SU-DHL-6 (cell line): Measurements from ENCODE around the gene TUBA1A.
"Not testable (repeated sequence)": the region's sequence is repeated elsewhere in the genome, so short reads cannot be mapped to it uniquely, and the experiment has no call there.

ENCODE experiments used
- H2AFZ ChIP-seq: fragments of 200-600 bp; sonication (generic); 2 replicates; pipeline ENCODE4 v1.6.1; 2014; ENCODE audit warnings: low read depth, mild to moderate bottlenecking, moderate library complexity, mixed read lengths, antibody characterized with exemption, low read length; ENCODE audit not compliant: severe bottlenecking
- H3F3A ChIP-seq: fragments of 200-600 bp; shearing (Covaris generic); 2 replicates; pipeline ENCODE4 v1.6.0; 2016; ENCODE audit warnings: antibody characterized with exemption, mild to moderate bottlenecking; ENCODE audit not compliant: insufficient read depth
- H3K27ac ChIP-seq: fragments of 200-600 bp; sonication (generic); 2 replicates; pipeline ENCODE4 v1.5.1; 2016; ENCODE audit warnings: low read depth, mild to moderate bottlenecking, low read length, moderate library complexity, mixed read lengths
- H3K27me3 ChIP-seq: fragments of 200-600 bp; sonication (generic), shearing (Covaris generic); 2 replicates; pipeline ENCODE4 v1.6.0; 2014; ENCODE audit warnings: mild to moderate bottlenecking, low read length
- H3K36me3 ChIP-seq: fragments of 200-600 bp; sonication (generic); 2 replicates; pipeline ENCODE4 v1.6.1; 2014; ENCODE audit warnings: mild to moderate bottlenecking, low read length, mixed read lengths
- H3K4me2 ChIP-seq: fragments of 300-600, 200-600 bp; shearing (Covaris generic), sonication (generic); 2 replicates; pipeline ENCODE4 v1.6.0; 2014; ENCODE audit warnings: low read length, low read depth, mild to moderate bottlenecking; ENCODE audit not compliant: poor library complexity, severe bottlenecking
- H3K4me3 ChIP-seq: fragments of 200-600 bp; sonication (generic); 2 replicates; pipeline ENCODE4 v1.5.1; 2014; ENCODE audit warnings: antibody characterized with exemption, low read length, mild to moderate bottlenecking, mixed read lengths; ENCODE audit not compliant: insufficient read depth, poor library complexity, severe bottlenecking
- H3K79me2 ChIP-seq: fragments of 200-600 bp; sonication (generic); 2 replicates; pipeline ENCODE4 v1.6.1; 2014; ENCODE audit warnings: mild to moderate bottlenecking, low read length, moderate library complexity; ENCODE audit not compliant: insufficient read depth
- H3K9ac ChIP-seq: fragments of 200-600 bp; sonication (generic); 2 replicates; pipeline ENCODE4 v1.7.0; 2014; ENCODE audit warnings: mild to moderate bottlenecking, low read length
- H3K9me2 ChIP-seq: fragments of 200-600 bp; sonication (generic); replicated peaks from 2 replicates; pipeline ENCODE4 v1.6.1; 2014; ENCODE audit warnings: low read length; ENCODE audit not compliant: insufficient read depth
- H3K9me3 ChIP-seq: fragments of 200-600 bp; sonication (generic); 2 replicates; pipeline ENCODE4 v1.6.1; 2014; ENCODE audit warnings: low read length, mixed read lengths; ENCODE audit not compliant: insufficient read depth
- H4K20me1 ChIP-seq: fragments of 200-600 bp; sonication (generic); 2 replicates; pipeline ENCODE4 v1.6.1; 2014; ENCODE audit warnings: low read depth, mild to moderate bottlenecking, antibody characterized with exemption, low read length, moderate library complexity, mixed read lengths
- EZH2phosphoT487 ChIP-seq: fragments of 200-600 bp; sonication (generic), shearing (Covaris generic); conservative IDR thresholded peaks from 2 replicates; pipeline ENCODE4 v1.6.1; 2018; ENCODE audit warnings: mild to moderate bottlenecking, antibody characterized with exemption, low read length, moderate library complexity, mixed read lengths
- TF ChIP-seq, protein P1 (sequence below): fragments of 200-600 bp; sonication (generic); IDR thresholded peaks from one replicate; pipeline ENCODE4 v1.5.1; 2017; ENCODE audit warnings: antibody characterized with exemption, mild to moderate bottlenecking, low read length, moderate library complexity; ENCODE audit not compliant: insufficient read depth, poor library complexity, severe bottlenecking

TUBA1A gene

DNA sequence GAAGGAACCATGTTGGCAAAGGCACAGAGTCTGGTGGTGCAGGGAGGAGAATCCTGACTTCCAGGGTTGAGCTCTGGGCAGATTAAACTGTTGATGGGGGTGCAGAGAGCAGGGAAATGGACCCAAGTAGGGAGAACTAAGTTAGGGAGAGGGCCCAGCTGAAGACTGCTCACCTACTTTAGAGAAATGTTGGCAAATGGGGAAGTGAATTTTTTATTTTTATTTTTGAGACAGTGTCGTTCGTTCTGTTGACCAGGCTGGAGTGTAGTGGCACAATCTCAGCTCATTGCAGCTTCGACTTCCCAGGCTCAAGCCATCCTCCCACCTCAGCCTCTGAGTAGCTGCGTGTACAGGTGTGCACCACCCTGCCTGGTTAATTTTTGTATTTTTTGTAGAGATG, 32.1 kb upstream of the TUBA1A start:
- H2AFZ ChIP-seq = no peak overlapping the region

DNA sequence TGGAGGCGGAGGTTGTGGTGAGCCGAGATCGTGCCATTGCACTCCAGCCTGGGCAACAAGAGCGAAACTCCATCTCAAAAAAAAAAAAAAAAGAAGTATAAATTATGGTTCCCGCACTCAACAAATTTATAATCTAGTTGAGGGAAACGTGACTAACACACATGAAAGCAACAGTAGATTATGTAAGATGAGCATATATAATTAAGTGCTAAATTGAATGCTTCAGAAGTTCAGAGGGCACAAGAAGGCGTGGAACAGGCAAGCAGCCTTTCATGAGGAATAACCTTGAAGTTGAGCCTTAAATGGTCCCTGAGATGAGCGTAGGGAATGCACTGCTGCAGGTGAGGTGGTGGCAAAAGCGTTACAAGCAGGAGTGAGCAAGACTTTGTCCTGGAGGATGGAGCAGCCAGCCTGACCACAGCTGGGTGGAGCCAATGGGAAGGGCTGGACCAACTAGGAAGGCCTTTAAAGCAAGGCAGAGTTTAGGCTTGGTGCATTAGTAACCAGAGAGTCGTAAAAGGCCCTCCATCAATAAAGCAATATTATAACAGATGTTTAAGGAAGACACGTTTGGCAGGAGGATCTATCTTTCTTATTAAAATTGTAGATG, 30.6 kb upstream of the TUBA1A start:
- no peak overlapping the region for H3K27ac ChIP-seq
- H3K27me3 ChIP-seq = no peaks in the 10 kb centered on the region
- no peaks in the 10 kb centered on the region for H3K79me2 ChIP-seq
- TF ChIP-seq, protein P1, sequence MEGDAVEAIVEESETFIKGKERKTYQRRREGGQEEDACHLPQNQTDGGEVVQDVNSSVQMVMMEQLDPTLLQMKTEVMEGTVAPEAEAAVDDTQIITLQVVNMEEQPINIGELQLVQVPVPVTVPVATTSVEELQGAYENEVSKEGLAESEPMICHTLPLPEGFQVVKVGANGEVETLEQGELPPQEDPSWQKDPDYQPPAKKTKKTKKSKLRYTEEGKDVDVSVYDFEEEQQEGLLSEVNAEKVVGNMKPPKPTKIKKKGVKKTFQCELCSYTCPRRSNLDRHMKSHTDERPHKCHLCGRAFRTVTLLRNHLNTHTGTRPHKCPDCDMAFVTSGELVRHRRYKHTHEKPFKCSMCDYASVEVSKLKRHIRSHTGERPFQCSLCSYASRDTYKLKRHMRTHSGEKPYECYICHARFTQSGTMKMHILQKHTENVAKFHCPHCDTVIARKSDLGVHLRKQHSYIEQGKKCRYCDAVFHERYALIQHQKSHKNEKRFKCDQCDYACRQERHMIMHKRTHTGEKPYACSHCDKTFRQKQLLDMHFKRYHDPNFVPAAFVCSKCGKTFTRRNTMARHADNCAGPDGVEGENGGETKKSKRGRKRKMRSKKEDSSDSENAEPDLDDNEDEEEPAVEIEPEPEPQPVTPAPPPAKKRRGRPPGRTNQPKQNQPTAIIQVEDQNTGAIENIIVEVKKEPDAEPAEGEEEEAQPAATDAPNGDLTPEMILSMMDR = no peak
- no peak for TF ChIP-seq EZH2phosphoT487
- H2AFZ ChIP-seq = no peak overlapping the region
- no peaks in the 10 kb centered on the region for H4K20me1 ChIP-seq
- no peak overlapping the region for H3K4me2 ChIP-seq
- H3K4me3 ChIP-seq = no peak overlapping the region
- no peak overlapping the region for H3K9ac ChIP-seq
- H3K9me2 ChIP-seq = no peaks in the 10 kb centered on the region
- H3K36me3 ChIP-seq = no peaks in the 10 kb centered on the region
- no peaks in the 10 kb centered on the region for H3K9me3 ChIP-seq
- no peaks in the 10 kb centered on the region for H3F3A ChIP-seq

More for the DNA sequence above, 32.1 kb upstream of the TUBA1A start:
- Histone ChIP-seq H3K9me3 (no peaks in the 10 kb centered on the region), H3K79me2 (no peaks in the 10 kb centered on the region), H3K27ac (no peak overlapping the region), H3F3A (no peaks in the 10 kb centered on the region), H3K36me3 (no peaks in the 10 kb centered on the region), H3K4me2 (no peak overlapping the region), H4K20me1 (no peaks in the 10 kb centered on the region), H3K9ac (no peak overlapping the region), H3K9me2 (no peaks in the 10 kb centered on the region), H3K4me3 (no peak overlapping the region), H3K27me3 (no peaks in the 10 kb centered on the region)
- no peak for TF ChIP-seq EZH2phosphoT487
- TF ChIP-seq, protein P1 = no peak

DNA sequence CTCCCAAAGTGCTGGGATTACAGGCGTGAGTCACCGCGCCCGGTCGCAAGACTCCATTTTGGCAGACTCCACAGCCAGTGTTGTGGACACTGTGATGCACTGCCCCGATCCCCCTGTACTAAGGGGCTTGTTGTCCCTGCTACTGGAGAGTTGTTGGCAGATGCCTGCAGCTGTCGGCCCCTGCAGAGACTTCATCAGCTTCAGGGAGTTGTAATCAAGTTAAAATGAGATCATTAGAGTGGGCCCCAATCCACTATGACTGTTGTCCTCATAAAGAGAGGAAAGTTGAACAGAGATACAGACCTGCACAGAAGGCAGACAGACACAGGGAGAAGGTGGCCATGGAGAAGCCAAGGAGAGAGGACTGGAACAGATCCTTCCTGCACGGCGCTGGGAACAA, 23.7 kb upstream of the TUBA1A start:
- no peak overlapping the region for H2AFZ ChIP-seq
- no peaks in the 10 kb centered on the region for H4K20me1 ChIP-seq
- no peak overlapping the region for H3K27ac ChIP-seq
- no peaks in the 10 kb centered on the region for H3F3A ChIP-seq
- no peaks in the 10 kb centered on the region for H3K9me3 ChIP-seq
- no peak overlapping the region for H3K4me3 ChIP-seq
- no peaks in the 10 kb centered on the region for H3K27me3 ChIP-seq
- TF ChIP-seq EZH2phosphoT487 = no peak
- TF ChIP-seq, protein P1 = no peak
- no peaks in the 10 kb centered on the region for H3K36me3 ChIP-seq
- no peak overlapping the region for H3K4me2 ChIP-seq
- H3K9ac ChIP-seq = no peak overlapping the region
- H3K79me2 ChIP-seq = no peaks in the 10 kb centered on the region
- H3K9me2 ChIP-seq = no peaks in the 10 kb centered on the region

DNA sequence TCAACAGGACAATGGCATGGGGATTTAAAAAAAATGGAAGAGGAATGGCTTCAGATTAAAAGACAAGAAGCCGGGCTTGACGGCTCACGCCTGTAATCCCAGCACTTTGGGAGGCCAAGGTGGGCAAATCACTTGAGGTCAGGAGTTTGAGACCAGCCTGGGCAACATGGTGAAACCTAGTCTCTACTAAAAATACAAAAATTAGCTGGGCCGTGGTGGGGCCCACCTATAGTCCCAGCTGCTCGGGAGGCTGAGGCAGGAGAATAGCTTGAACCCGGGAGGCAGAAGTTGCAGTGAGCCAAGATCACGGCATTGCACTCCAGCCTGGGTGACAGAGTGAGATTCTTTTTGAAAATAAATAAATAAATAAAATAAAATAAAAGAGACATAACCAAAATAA, 21.8 kb upstream of the TUBA1A start:
- not testable (repeated sequence) for H2AFZ ChIP-seq, H3F3A ChIP-seq, H3K4me3 ChIP-seq, H3K36me3 ChIP-seq, H3K27ac ChIP-seq, H3K9me3 ChIP-seq, H3K4me2 ChIP-seq, H3K27me3 ChIP-seq, H3K79me2 ChIP-seq, H4K20me1 ChIP-seq, H3K9me2 ChIP-seq, H3K9ac ChIP-seq
